Common myeloid progenitor, CD34-positive (primary cell): ENCODE data around the gene TRPM1.

Experiments used
- CTCF ChIA-PET: fragments of 350-600 bp; sonication (Branson Sonifier 250); formaldehyde crosslinking; loops from one replicate; lab custom pipeline; 2021; ENCODE audit warnings: antibody characterized with exemption; lab: Charles Lee
- POLR2A ChIA-PET: fragments of 350-600 bp; sonication (Branson Sonifier 250); formaldehyde crosslinking; loops from one replicate; lab custom pipeline; 2021; ENCODE audit warnings: antibody characterized with exemption; lab: Charles Lee
- DNase-seq, 3 donors: peaks; one replicate each; pipeline versions ENCODE4 v3.0.0 to v3.0.0-alpha.2; 2013
- H3K27ac ChIP-seq, 2 experiments: 1 replicate in 1 of 2; 2 replicates in 1 of 2; pipeline ENCODE4 v1.7.0; 2013; ENCODE audit warnings: inconsistent platforms in 2 of 2, low read length in 2 of 2, mild to moderate bottlenecking in 2 of 2, low read depth in 1 of 2, moderate library complexity in 1 of 2; ENCODE audit not compliant: severe bottlenecking in 2 of 2, insufficient read depth in 1 of 2, poor library complexity in 1 of 2
- H3K27me3 ChIP-seq, 5 experiments: replicated peaks in 2 of 5; 1 replicate in 3 of 5; 2 replicates in 2 of 5; pipeline versions ENCODE4 v1.6.1 to v1.7.0; 2013; ENCODE audit warnings: low read length in 4 of 5, mild to moderate bottlenecking in 2 of 5, moderate library complexity in 2 of 5, inconsistent platforms in 1 of 5; ENCODE audit not compliant: insufficient read depth in 5 of 5, control insufficient read depth in 4 of 5
- H3K36me3 ChIP-seq, 4 experiments: 1 replicate in 2 of 4; 2 replicates in 2 of 4; pipeline versions ENCODE4 v1.6.1 to v1.7.0; 2013; ENCODE audit warnings: low read length in 3 of 4, control low read depth in 1 of 4, mild to moderate bottlenecking in 1 of 4; ENCODE audit not compliant: control insufficient read depth in 4 of 4, insufficient read depth in 4 of 4
- H3K4me1 ChIP-seq, 4 experiments: 1 replicate in 3 of 4; 2 replicates in 1 of 4; pipeline versions ENCODE4 v1.6.1 to v1.7.1; 2013; ENCODE audit warnings: low read length in 3 of 4, mild to moderate bottlenecking in 3 of 4, control low read depth in 1 of 4, inconsistent platforms in 1 of 4, moderate library complexity in 1 of 4; ENCODE audit not compliant: control insufficient read depth in 4 of 4, insufficient read depth in 4 of 4; ENCODE audit errors: control extremely low read depth in 1 of 4
- H3K4me3 ChIP-seq, 7 experiments: 1 replicate in 4 of 7; 2 replicates in 3 of 7; pipeline versions ENCODE4 v1.5.1 to v1.7.0; 2013; ENCODE audit warnings: mild to moderate bottlenecking in 7 of 7, low read length in 6 of 7, moderate library complexity in 6 of 7, inconsistent platforms in 2 of 7, low read depth in 2 of 7, control low read depth in 1 of 7; ENCODE audit not compliant: insufficient read depth in 4 of 7, control insufficient read depth in 1 of 7; ENCODE audit errors: extremely low read depth in 1 of 7
- H3K9me3 ChIP-seq, 5 experiments: 1 replicate in 4 of 5; 2 replicates in 1 of 5; pipeline versions ENCODE4 v1.6.1 to v1.7.1; 2013; ENCODE audit warnings: low read length in 4 of 5, mild to moderate bottlenecking in 2 of 5, inconsistent platforms in 1 of 5, low read depth in 1 of 5, moderate library complexity in 1 of 5; ENCODE audit not compliant: control insufficient read depth in 4 of 5, insufficient read depth in 2 of 5; ENCODE audit errors: control extremely low read depth in 1 of 5
- WGBS: methylation state at CpG from one replicate; pipeline ENCODE4 v1.1.5; 2013; ENCODE audit not compliant: insufficient coverage; 5-methylcytosine and 5-hydroxymethylcytosine counted together

TRPM1 gene

GRCh38 chr15:31014608-31014925 lies 87.0 kb downstream of the TRPM1 start:
- Histone ChIP-seq H3K27ac (no peak overlapping the region), H3K9me3 (peaks cover 0 to 29% (median 8%) of the 10 kb centered on the region in 5 experiments), H3K4me1 (peaks cover 0 to 4% (median 0%) of the 10 kb centered on the region in 4 experiments), H3K27me3 (no peaks in the 10 kb centered on the region), H3K36me3 (no peaks in the 10 kb centered on the region), H3K4me3 (no peak overlapping the region)
- ChIA-PET POLR2A (no interaction called here), CTCF (no interaction called here)
- no peak for DNase-seq
- WGBS, result no CpG with 5 or more reads among the region's 2 CpGs

- Histone ChIP-seq H3K4me1 (peaks cover 0 to 4% (median 0%) of the 10 kb centered on the region in 4 experiments), H3K9me3 (peaks cover 0 to 32% (median 8%) of the 10 kb centered on the region in 5 experiments), H3K27ac (no peak overlapping the region), H3K36me3 (no peaks in the 10 kb centered on the region), H3K4me3 (no peak overlapping the region), H3K27me3 (no peaks in the 10 kb centered on the region)
- WGBS, result 100% methylated on average over 1 of the region's 2 CpGs
- DNase-seq, result no peak
- ChIA-PET POLR2A (no interaction called here), CTCF (interaction anchor here (1.3 kb wide), 1 partner anchor 115 kb away, joined by 3 read pairs; no protein-coding TSS in a partner anchor)
These were observed 87.5 kb downstream of the TRPM1 start for GRCh38 chr15:31013863-31014607.

- Histone ChIP-seq H3K36me3 (no peaks in the 10 kb centered on the region), H3K27me3 (no peaks in the 10 kb centered on the region), H3K9me3 (peaks cover 0 to 32% (median 8%) of the 10 kb centered on the region in 5 experiments), H3K4me3 (no peak overlapping the region), H3K27ac (no peak overlapping the region), H3K4me1 (peaks cover 0 to 4% (median 0%) of the 10 kb centered on the region in 4 experiments)
- ChIA-PET CTCF (no interaction called here), POLR2A (no interaction called here)
- WGBS, result no CpG with 5 or more reads among the region's 2 CpGs
- DNase-seq, result no peak
These were observed 89.1 kb downstream of the TRPM1 start for GRCh38 chr15:31012455-31012854.

- POLR2A ChIA-PET, result no interaction called here
- Histone ChIP-seq H3K9me3 (peaks cover 0 to 32% (median 8%) of the 10 kb centered on the region in 5 experiments), H3K27me3 (no peaks in the 10 kb centered on the region), H3K4me3 (no peak overlapping the region), H3K27ac (no peak overlapping the region), H3K36me3 (no peaks in the 10 kb centered on the region), H3K4me1 (peaks cover 0 to 8% (median 2%) of the 10 kb centered on the region in 4 experiments)
- CTCF ChIA-PET, result no interaction called here
- whole genome bisulfite sequencing, result no CpG with 5 or more reads among the region's 1 CpG
- no peak for DNase-seq
These were observed 91.5 kb downstream of the TRPM1 start for GRCh38 chr15:31010036-31010435.

- no peak for DNase-seq
- WGBS, result no CpG with 5 or more reads among the region's 2 CpGs
- ChIA-PET CTCF (interaction anchor here (0.8 to 3.2 kb wide), 5 partner anchors 10 to 35 kb away, joined by 3 to 7 read pairs (median 3); no protein-coding TSS in a partner anchor), POLR2A (interaction anchor here (1.1 kb wide), 1 partner anchor 10 kb away, joined by 3 read pairs; no protein-coding TSS in a partner anchor)
- Histone ChIP-seq H3K36me3 (no peaks in the 10 kb centered on the region), H3K27me3 (peaks cover 0 to 2% (median 0%) of the 10 kb centered on the region in 5 experiments), H3K4me1 (peaks cover 4 to 20% (median 16%) of the 10 kb centered on the region in 4 experiments), H3K4me3 (no peak overlapping the region), H3K9me3 (peaks cover 0 to 6% (median 0%) of the 10 kb centered on the region in 5 experiments), H3K27ac (no peak overlapping the region)
These were observed 95.9 kb downstream of the TRPM1 start for GRCh38 chr15:31005660-31006059.

GRCh38 chr15:31004220-31004733 lies 97.2 kb downstream of the TRPM1 start:
- peaks cover 4 to 20% (median 16%) of the 10 kb centered on the region in 4 experiments for H3K4me1 ChIP-seq

GRCh38 chr15:31001702-31002101 lies 99.8 kb downstream of the TRPM1 start:
- 100% methylated on average over 3 of the region's 3 CpGs for whole genome bisulfite sequencing
- Histone ChIP-seq H3K36me3 (no peaks in the 10 kb centered on the region), H3K27me3 (peaks cover 0 to 2% (median 0%) of the 10 kb centered on the region in 5 experiments), H3K27ac (no peak overlapping the region), H3K4me1 (peaks cover 4 to 20% (median 16%) of the 10 kb centered on the region in 4 experiments), H3K4me3 (no peak overlapping the region), H3K9me3 (no peaks in the 10 kb centered on the region)
- ChIA-PET CTCF (interaction anchor here (0.7 to 1.4 kb wide), 2 partner anchors 17 to 28 kb away, joined by 3 to 4 read pairs; no protein-coding TSS in a partner anchor), POLR2A (no interaction called here)
- no peak for DNase-seq

More at GRCh38 chr15:31004220-31004733, 97.2 kb downstream of the TRPM1 start:
- no peak overlapping the region for H3K27ac ChIP-seq
- peak; percentile 75 to 97 (median 96) for DNase-seq
- ChIA-PET POLR2A (interaction anchor here (0.6 to 1.8 kb wide), 5 partner anchors 13 to 1841 kb away, joined by 3 to 9 read pairs (median 5); partner anchors contain the start of gene MTMR10), CTCF (interaction anchor here (0.8 to 1.4 kb wide), 2 partner anchors 13 to 20 kb away, joined by 3 read pairs; no protein-coding TSS in a partner anchor)
- no peaks in the 10 kb centered on the region for H3K36me3 ChIP-seq
- H3K9me3 ChIP-seq, result no peaks in the 10 kb centered on the region
- peaks cover 0 to 2% (median 0%) of the 10 kb centered on the region in 5 experiments for H3K27me3 ChIP-seq
- 0% methylated on average over 5 of the region's 5 CpGs for WGBS
- H3K4me3 ChIP-seq, result peak overlapping the region in 6 of 7 experiments; percentile 5 to 65 (median 43)
